Measurements from ENCODE around the gene TTC9B.
"Not testable (repeated sequence)": the region's sequence is repeated elsewhere in the genome, so short reads cannot be mapped to it uniquely, and the experiment has no call there.

TTC9B gene

DNA sequence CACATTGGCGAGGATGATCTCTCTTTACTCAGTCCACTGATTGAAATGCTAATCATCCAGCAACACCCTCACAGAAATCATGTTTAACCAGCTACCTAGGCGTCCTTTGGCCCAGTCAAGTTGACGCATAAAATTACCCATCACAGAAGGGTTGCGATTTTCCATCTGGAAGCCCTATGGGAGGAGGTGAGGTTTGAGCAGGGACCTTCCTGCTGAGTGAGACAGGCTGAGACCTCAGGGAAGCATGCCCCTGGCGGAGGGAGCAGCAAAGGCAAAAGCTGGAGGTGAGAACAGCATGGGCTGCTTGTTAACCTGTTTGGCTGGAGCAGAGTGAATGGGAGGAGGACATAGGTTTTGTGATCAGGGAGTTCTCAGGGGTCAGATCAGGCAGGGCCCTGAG, 7.3 kb downstream of the TTC9B start:
- no peak for DNase-seq

DNA sequence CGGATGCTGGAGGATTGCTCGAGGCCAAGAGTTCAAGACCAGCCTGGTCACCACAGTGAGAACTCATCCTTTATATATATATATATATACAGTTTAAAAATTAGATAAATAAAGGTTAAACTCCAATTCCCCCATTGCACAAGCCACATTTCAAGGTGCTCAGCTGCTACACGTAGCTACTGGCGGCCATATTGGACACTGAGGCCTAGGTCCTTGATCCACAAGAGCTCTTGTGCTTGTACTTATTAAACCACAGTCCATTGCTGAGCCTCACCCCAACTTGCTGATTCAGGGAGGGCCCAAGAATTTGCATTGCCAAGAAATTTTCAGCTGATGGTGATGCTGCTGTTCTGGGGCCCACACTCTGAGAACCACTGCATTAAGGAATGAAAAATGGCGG, 9.6 kb downstream of the TTC9B start:
- DNase-seq, result no peak

DNA sequence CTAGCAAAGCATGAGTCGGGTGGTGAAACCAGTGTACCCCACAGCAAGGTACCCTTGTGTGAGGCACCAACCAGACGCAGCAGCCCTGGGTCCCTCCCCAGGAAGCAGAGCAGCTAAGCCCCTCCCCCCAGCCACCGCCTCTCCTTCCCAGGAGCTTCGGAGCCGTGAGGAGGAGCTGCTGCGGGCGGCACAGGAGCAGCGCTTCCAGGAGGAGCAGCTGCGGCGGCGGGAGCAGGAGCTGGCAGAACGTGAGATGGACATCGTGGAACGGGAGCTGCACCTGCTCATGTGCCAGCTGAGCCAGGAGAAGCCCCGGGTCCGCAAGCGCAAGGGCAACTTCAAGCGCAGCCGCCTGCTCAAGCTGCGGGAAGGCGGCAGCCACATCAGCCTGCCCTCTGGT, 12.4 kb downstream of the TTC9B start:
- DNase-seq, result no peak

DNA sequence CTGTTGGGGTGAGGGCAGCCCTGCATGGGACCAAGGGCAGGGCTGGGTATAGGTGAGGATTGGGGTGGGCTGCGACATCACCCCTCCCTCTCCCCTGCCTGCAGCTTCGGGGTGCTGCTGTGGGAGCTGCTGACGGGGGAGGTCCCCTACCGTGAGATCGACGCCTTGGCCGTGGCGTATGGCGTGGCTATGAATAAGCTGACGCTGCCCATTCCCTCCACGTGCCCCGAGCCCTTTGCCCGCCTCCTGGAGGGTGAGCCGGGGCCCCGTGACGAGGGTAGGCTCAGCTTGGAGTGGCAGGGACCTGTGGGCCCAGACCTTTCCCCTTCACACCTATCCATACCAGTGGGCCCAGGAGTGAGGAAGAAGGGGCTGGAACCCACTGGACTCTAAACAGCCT, 13.8 kb downstream of the TTC9B start:
- no peak for DNase-seq

DNA sequence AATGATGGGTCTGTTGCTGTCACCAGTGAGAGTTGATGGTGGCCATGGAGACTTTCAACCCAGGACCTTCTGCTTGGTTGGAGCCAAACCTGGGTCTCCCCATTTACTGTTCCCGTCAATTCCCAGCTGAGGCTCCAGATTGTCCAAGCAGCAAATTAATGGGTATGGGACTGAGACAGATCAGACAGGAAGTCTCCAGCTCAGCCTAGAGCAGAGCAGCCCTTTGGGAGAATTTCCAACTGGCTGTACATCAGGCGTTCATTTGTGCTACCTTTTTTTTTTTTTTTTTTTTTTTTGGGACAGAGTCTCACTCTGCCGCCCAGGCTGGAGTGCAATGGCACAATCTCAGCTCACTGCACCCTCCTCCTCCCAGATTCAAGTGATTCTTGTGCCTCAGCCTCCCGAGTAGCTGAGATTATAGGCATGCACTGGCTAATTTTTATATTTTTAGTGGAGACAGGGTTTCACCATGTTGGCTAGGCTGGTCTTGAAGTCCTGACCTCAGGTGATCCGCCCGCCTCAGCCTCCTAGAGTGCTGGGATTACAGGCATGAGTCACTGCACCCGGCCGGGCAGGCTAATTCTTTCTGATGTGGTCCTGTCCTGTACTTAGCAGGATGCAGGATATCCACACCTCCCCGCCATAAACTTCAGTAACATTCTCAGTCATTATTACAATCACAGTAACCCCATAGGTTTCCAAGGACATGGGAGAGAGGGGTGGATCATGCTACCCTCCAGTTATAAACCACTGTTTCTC, 17.7 kb downstream of the TTC9B start:
- DNase-seq, result no peak

DNA sequence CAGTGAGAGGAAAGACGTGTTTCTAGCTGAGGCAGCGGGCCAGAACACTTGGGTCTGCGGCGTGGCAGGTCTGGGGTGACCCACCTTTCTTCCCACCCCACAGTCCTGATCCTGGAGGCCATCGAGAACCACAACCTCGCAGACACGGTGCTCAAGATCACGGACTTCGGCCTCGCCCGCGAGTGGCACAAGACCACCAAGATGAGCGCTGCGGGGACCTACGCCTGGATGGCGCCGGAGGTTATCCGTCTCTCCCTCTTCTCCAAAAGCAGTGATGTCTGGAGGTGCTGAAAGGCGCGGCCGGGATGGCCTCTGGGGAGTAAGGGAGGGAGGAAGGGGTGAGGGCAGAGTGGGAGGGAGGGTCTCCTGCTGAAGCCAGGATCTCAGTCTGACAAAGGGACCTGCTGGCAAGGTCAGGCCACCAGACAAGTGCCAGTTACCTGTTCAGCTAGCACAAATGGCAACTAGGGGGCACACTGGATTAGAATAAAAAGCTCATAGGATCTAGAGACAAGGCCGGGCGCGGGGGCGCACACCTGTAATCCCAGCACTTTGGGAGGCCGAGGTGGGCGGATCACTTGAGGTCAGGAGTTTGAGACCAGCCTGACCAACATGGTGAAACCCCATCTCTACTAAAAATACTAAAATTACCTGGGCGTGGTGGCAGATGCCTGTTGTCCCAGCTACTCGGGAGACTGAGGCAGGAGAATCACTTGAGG, 19.8 kb downstream of the TTC9B start:
- DNase-seq, result no peak

DNA sequence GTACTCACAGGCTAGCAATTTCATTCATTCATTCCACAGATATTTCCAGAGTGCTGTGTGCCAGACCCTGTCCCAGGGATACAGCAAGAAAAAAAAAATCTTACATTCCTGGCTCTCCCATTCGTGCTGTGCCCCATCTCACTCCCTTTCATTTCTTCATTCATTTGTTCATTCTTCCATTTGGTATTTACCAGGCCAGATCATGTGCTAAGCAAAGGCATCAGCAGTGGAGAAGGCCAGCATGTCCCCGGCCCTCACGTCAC, 24.7 kb downstream of the TTC9B start:
- DNase-seq, result no peak

DNA sequence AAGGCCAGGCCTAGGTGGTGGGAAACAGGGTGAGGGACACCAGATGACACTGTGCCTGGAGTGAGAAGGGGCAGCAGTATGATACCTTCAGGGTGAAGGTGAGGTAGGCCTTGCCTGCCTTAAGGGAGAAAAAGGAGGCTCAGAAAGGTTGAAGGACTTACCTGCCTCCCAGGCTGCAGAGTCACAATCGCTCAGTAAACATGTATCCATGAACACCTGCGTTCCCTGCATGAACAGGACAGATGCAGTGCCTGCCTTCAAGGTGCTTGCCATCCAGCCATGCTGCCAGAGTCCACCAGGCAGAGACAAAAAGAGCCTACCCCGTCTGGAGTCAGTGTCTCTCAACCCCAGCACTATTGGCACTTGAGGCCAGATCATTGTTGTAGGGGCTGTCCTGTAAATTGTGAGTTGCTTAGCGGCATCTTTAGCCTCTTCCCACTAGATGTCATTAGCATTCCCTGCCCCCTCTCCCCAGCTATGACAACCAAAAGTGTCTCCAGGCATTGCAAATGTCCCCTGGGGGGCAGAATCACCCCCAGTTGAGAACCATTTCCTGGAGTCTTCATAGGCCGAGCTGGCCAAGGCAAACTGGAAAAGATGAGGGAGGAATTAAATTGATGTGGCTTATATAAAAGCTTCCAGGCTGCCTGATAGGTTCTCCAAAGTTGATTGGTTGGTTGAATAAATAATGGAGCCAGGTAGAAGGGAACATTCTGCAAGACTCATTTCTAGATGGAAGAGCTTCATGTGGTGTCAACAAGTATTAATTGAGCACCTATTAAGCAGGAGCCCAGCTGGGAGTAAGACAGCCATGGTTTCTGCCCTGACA, 25.2 kb downstream of the TTC9B start:
- DNase-seq, result no peak

DNA sequence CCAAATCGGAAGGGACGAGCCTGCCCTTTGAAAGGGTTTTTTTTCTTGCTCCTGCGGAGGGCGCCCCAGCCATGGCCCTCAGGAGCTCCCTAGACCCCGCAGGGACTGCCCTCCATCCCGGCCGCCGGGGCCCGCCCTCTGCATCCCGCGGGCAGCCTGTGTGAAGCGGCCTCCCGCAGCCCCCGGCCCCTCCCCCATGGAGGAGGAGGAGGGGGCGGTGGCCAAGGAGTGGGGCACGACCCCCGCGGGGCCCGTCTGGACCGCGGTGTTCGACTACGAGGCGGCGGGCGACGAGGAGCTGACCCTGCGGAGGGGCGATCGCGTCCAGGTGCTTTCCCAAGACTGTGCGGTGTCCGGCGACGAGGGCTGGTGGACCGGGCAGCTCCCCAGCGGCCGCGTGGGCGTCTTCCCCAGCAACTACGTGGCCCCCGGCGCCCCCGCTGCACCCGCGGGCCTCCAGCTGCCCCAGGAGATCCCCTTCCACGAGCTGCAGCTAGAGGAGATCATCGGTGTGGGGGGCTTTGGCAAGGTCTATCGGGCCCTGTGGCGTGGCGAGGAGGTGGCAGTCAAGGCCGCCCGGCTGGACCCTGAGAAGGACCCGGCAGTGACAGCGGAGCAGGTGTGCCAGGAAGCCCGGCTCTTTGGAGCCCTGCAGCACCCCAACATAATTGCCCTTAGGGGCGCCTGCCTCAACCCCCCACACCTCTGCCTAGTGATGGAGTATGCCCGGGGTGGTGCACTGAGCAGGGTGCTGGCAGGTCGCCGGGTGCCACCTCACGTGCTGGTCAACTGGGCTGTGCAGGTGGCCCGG, 26.1 kb downstream of the TTC9B start:
- no peak for DNase-seq

DNA sequence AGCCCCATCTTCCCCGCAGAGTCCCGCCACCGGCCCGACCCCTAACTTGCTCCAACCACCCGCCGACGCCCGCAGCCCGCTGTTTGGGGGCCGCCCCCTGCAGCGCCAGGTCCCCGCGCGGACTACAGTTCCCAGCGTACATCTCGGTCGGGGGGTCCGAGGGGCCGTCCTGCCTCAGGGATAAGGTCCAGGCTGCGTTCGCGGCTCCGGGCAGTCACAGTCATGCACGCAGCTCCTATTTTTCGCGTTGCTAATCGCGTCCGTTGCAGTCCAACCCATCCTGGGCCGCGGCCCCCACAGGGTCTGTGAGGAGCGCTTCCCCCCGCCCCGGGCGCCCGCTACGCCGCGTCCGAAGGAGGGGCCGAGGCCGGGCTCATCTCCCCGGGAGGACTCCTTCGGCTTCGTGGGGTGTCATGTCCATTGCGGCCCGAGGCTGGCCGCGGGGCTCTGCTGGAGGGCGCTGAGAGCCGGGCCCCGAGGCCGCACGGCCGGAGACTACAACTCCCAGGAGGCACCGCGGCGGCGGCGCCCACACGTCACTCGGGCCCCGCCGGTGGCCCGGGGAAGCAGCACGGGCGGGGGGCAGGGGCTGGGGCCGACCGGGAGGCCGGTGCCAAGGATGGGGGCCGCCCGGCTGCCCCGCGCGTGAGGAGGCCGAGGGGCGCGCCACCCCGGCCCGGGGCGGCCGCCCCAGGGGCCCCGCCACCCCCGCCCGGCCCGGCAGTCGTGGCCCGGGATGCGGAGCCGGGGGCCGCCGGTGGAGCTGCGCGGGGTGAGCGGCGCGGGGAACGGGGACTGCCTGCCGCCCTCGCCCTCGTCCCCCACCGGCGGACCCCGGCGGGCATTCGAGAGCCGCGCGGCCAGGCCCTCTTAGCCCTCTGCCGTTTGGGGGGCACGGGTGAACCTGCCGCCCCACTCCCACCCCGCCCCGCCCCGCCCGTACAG, 27.0 kb downstream of the TTC9B start, which contains the start of gene MAP3K10:
Gene MAP3K10, plus strand, starts transcription at position 536 of the 945 bp plus-strand sequence. CDS start 606 bp downstream, outside the sequence.
- DNase-seq, result peak; percentile 71

DNA sequence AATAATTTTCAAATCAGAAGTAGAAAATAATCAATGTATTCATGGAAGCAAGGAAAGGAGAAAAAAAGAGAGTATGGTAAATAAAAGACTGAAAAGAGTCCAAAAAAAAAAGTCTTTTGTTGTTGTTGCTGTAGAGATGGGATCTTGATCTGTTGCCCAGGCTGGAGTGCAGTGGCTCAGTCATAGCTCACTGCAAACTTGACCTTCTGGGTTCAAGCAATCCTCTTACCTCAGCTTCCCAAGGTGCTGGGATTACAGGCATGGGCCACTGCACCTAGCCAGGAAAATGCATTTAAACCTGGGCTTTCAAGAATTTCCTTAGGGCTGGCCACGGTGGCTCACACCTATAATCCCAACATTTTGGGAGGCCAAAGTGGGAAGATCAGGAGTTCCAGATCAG, 33.9 kb downstream of the TTC9B start:
- DNase-seq, result no peak

DNA sequence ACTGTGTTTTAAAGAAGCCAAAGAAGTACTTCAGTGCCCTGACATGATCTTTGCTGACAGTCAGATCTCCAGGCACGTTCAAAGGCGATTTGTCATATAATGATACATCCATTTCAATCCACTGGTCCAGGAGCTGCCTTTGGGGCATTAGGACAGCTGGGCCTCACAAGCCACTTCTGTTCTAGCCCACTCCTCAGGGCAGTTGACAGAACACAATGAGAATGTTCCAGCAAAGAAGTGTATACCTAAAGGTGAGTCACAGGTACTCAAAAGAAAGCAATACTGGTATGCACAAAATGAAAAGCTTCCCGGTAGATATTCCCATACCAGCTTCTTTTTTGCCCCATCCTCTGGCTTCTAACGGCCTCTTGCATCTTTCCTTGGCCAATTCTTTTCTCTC, 39.4 kb downstream of the TTC9B start:
- no peak for DNase-seq

DNA sequence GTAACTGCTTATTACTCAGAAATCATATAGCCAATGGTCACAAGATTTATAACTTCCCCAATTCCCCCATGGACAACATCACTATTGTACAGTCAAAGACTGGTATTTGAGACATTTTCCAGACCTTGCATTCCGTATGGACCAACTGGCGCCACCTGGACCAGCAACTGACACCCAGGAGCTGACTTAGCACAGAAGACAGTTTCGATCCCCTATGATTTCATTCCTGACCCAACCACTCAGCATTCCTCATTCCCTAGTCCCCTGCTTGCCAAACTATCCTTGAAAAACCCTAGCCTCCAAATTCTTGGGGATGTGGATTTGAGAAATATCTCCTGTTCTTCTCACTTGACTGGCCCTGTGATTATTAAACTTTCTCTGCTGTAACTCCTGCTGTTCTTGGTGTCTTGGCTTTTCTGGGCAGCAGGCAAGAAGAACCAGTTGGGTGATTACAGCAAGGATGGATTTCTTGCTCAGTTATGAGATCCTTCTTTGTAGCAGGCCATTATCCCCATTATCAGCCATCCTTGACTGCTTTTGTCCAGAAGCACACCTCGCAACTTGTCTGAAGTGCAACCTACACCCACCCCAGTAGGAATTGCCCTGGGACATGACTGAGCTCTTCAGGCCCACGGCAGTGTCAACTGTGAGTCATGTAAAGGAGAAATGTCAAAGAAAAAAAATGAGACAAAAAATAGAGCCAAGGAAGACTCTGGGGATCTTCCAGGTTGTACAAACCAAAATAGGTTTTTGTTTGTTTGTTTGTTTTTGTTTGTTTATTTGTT, 40.7 kb downstream of the TTC9B start:
- no peak for DNase-seq

DNA sequence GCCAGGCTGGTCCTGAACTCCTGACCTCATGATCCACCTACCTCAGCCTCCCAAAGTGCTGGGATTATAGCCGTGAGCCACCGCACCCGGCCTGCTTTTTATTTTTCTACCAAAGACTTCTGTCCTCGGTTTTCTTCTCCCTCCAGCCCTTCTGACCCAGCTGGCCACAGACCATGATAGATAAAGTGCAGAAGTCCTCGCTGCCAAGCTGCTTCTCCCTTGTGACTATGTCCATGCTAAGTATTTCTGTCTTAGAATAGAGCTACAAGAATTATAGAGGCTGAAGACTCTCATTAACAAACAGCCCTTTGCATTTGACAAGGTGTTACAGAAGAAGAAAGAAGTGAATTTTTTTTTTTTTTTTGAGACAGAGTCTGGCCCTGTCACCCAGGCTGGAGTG, 42.4 kb downstream of the TTC9B start:
- no peak for DNase-seq

DNA sequence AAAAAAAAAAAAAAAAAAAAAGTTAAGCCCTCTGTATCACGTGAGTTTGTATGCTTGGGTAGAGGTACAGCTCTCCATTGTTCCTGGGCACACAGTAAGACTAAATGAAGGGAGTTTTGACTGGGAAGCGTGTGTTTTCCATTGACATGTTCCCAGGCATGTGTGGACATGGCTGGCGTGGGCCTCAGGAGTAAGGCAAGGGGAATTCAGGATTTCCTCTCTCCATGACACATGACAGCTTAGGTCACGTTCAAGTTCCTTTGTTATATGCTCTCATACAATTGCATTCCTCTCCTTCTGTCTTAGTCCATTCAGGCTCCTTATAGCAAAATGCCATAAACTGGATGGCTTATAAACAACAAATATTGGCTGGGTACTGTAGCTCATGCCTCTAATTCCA, 44.1 kb downstream of the TTC9B start:
- no peak for DNase-seq

DNA sequence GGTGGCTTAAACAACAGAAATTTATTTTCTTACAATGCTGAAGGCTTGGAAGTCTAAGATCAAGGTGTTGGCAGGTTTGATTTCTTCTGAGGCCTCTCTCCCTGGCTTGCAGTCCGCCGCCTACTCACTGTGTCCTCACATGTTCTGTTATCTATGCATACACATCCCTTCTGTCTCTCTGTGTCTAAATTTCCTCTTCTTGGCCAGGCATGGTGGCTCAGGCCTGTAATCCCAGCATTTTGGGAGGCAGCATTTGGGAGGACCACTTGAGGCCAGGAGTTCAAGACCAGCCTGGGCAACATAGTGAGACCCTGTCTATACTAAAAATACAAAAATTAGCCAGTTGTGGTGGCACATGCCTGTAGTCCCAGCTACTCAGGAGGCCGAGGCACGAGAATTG, 46.9 kb downstream of the TTC9B start:
- DNase-seq, result not testable (repeated sequence)

DNA sequence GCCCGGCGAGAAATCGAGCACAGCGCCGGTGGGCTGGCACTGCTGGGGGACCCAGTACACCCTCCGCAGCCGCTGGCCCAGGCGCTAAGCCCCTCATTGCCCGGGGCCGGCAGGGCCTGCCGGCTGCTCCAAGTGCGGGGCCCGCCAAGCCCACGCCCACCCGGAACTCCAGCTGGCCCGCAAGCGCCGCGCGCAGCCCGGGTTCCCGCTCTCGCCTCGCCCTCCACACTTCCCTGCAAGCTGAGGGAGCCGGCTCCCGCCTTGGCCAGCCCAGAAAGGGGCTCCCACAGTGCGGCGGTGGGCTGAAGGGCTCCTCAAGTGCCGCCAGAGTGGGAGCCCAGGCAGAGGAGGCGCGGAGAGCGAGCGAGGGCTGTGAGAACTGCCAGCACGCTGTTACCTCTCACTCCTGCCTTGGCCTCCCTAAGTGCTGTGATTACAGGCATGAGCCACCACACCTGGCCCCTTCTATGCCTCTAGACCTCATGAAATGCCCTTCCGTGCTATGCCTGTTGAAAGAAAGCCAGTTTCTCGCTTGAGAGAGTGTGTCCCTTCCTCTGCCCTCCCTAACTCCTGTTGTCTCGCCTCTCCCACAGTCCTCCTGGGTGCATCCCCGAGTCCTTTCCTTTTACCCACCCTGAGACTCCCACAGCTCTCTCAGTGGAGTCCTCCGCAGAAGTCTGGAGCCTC, 47.7 kb downstream of the TTC9B start:
- not testable (repeated sequence) for DNase-seq

DNA sequence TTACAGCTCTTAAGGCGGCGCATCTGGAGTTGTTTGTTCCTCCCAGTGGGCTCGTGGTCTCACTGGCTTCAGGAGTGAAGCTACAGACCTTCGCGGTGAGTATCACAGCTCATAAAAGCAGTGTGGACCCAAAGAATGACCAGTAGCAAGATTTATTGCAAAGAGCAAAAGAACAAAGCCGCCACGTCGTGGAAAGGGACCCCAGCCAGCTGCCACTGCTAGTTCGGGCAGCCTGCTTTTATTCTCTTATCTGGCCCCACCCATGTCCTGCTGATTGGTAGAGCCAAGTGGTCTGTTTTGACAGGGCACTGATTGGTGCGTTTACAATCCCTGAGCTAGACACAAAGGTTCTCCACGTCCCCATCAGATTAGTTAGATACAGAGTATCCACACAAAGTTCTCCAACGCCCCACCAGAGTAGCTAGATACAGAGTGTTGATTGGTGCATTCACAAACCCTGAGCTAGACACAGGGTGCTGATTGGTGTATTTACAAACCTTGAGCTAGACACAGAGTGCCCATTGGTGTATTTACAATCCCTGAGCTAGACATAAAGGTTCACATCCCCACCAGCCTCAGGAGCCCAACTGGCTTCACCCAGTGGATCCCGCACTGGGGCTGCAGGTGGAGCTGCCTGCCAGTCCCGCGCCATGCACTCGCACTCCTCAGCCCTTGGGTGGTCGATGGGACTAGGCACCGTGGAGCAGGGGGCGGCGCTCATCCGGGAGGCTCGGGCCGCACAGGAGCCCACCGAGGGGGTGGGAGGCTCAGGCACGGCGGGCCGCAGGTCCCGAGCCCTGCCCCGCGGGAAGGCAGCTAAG, 48.5 kb downstream of the TTC9B start:
- not testable (repeated sequence) for DNase-seq

All from CD4-positive, alpha-beta T cell treated with Interleukin-15 for 1 hour (primary cell).